Measurements from ENCODE around the gene PTPRD. TPM values are rescaled to one million over a fixed set of nuclear protein-coding genes. Genes with fewer than 3 reads are reported as not detected.
A peak's percentile ranks its signal among the peaks of the same experiment; 100 is the strongest.

PTPRD gene
- total and polyA plus RNA-seq, 2 of the 4 experiments (the other 2 are of a cell fraction), result 0.07 to 0.18 TPM

- no peak for ATAC-seq (ENCODE audit: low read depth)
- no peak overlapping the region for H3K14ac ChIP-seq (replicated peaks; ENCODE audit: low read depth, low read length)
Measured at GRCh38 chr9:10597801-10598200, 15.0 kb downstream of the PTPRD start.

More at GRCh38 chr9:10597801-10598200, 15.0 kb downstream of the PTPRD start:
- in situ Hi-C loops (cut with MboI; ENCODE audit: low sequenced_read_pairs) (no loop called here), dilution Hi-C loops (cut with HindIII; ENCODE audit: low sequenced_read_pairs, unreplicated experiment) (no loop called here), intact Hi-C loops (cut with micrococcal nuclease) (no loop called here)
- WGBS, 2 experiments (ENCODE audit: extremely low coverage in 2 of 2, insufficient read length in 1 of 2), result no CpG with 5 or more reads among the region's 3 CpGs
- no peak for DNase-seq
- Histone ChIP-seq H3K27me3 (ENCODE audit: control insufficient read depth, insufficient read depth, low read length) (no peaks in the 10 kb centered on the region), H3K4ac (ENCODE audit: low read depth, low read length) (no peak overlapping the region), H3K9me1 (ENCODE audit: insufficient read depth, low read length) (no peaks in the 10 kb centered on the region), H3K79me1 (ENCODE audit: low read depth in 1 of 2, low read length in 2 of 2) (no peaks in the 10 kb centered on the region), H2AK9ac (replicated peaks; ENCODE audit: low read depth, low read length, poor library complexity) (no peak overlapping the region), H2AK5ac (ENCODE audit: low read depth, low read length) (no peak overlapping the region), H3K4me3 (ENCODE audit: insufficient read depth, low read depth, low read length) (no peak overlapping the region), H3K4me2 (ENCODE audit: low read depth, low read length) (no peak overlapping the region), H4K8ac (ENCODE audit: low read depth in 2 of 2, low read length in 2 of 2) (no peak overlapping the region), H2BK15ac (ENCODE audit: low read depth, low read length) (no peak overlapping the region), H2BK120ac (ENCODE audit: low read depth, low read length) (no peak overlapping the region), H3K9me3 (ENCODE audit: control insufficient read depth, insufficient read depth, low read length) (no peaks in the 10 kb centered on the region), H2AFZ (replicated peaks; ENCODE audit: low read length, poor library complexity) (no peak overlapping the region), H4K20me1 (ENCODE audit: insufficient read depth, low read length) (no peaks in the 10 kb centered on the region), H4K5ac (ENCODE audit: low read depth, low read length) (no peak overlapping the region), H2BK5ac (ENCODE audit: low read depth, low read length, poor library complexity, severe bottlenecking) (no peak overlapping the region), H3K23ac (ENCODE audit: low read depth, low read length) (no peak overlapping the region), H3K36me3 (ENCODE audit: control insufficient read depth, insufficient read depth, low read length) (no peaks in the 10 kb centered on the region), H3K56ac (ENCODE audit: extremely low read depth, insufficient read depth, low read length) (no peak overlapping the region), H3K9ac (ENCODE audit: low read depth, low read length) (no peak overlapping the region), H4K91ac (ENCODE audit: insufficient read depth, low read depth, low read length) (no peak overlapping the region), H3K27ac (ENCODE audit: insufficient read depth, low read length) (no peak overlapping the region), H2BK20ac (ENCODE audit: low read depth, low read length) (no peak overlapping the region), H3K4me1 (ENCODE audit: control insufficient read depth, insufficient read depth, low read length) (no peaks in the 10 kb centered on the region), H3K18ac (ENCODE audit: low read depth, low read length) (no peak overlapping the region)
- no peak for TF ChIP-seq MAFK (IDR thresholded peaks at IDR 0.05; ENCODE audit: low read depth, low read length)
- 0 out of 2 replicates have a peak, but pooled peaks have one; percentile 12 for TF ChIP-seq CEBPB (IDR thresholded peaks at IDR 0.05; ENCODE audit: low read depth, low read length)
- ChIA-PET CTCF (no interaction called here), POLR2A (ENCODE audit: unreplicated experiment) (no interaction called here)
- BruUV-seq (replicated peaks), result no TSS peak
